ENCODE data around the gene SRSF8. TPM values are rescaled to one million over a fixed set of nuclear protein-coding genes. Genes with fewer than 3 reads are reported as not detected.

SRSF8 gene
- polyA plus RNA-seq, 1 of the 3 experiments (the other 2 are of a cell fraction) = 25.4 TPM

DNA sequence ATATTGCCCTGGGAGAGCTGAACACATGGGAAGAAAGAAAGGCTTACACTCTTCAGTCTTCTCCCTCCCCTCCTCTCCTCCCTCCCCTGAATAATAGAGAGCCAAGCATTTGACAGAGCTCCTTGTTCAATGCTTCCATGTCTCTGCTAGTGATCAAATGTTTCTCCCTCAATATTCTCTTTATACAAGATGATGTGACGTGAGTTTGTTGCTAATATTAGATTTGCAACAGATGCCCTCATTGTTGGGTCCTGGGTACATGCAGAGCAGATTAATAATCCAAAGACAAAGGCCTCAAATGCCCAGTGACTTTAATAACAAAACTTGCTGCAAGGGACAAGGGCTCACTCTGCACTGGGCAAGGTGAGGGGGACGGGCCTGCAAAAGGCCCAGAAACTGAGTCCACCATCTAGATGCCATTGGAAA, 15.9 kb downstream of the SRSF8 start (continued):
- TF ChIP-seq, protein P1, sequence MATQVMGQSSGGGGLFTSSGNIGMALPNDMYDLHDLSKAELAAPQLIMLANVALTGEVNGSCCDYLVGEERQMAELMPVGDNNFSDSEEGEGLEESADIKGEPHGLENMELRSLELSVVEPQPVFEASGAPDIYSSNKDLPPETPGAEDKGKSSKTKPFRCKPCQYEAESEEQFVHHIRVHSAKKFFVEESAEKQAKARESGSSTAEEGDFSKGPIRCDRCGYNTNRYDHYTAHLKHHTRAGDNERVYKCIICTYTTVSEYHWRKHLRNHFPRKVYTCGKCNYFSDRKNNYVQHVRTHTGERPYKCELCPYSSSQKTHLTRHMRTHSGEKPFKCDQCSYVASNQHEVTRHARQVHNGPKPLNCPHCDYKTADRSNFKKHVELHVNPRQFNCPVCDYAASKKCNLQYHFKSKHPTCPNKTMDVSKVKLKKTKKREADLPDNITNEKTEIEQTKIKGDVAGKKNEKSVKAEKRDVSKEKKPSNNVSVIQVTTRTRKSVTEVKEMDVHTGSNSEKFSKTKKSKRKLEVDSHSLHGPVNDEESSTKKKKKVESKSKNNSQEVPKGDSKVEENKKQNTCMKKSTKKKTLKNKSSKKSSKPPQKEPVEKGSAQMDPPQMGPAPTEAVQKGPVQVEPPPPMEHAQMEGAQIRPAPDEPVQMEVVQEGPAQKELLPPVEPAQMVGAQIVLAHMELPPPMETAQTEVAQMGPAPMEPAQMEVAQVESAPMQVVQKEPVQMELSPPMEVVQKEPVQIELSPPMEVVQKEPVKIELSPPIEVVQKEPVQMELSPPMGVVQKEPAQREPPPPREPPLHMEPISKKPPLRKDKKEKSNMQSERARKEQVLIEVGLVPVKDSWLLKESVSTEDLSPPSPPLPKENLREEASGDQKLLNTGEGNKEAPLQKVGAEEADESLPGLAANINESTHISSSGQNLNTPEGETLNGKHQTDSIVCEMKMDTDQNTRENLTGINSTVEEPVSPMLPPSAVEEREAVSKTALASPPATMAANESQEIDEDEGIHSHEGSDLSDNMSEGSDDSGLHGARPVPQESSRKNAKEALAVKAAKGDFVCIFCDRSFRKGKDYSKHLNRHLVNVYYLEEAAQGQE (IDR thresholded peaks at IDR 0.05; ENCODE audit: low read depth, low read length) = no peak
- no peak for TF ChIP-seq POLR2AphosphoS5 (IDR thresholded peaks at IDR 0.05; ENCODE audit: low read depth, low read length)
- TF ChIP-seq, protein P2, sequence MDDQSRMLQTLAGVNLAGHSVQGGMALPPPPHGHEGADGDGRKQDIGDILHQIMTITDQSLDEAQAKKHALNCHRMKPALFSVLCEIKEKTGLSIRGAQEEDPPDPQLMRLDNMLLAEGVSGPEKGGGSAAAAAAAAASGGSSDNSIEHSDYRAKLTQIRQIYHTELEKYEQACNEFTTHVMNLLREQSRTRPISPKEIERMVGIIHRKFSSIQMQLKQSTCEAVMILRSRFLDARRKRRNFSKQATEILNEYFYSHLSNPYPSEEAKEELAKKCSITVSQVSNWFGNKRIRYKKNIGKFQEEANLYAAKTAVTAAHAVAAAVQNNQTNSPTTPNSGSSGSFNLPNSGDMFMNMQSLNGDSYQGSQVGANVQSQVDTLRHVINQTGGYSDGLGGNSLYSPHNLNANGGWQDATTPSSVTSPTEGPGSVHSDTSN (IDR thresholded peaks at IDR 0.05) = no peak

DNA sequence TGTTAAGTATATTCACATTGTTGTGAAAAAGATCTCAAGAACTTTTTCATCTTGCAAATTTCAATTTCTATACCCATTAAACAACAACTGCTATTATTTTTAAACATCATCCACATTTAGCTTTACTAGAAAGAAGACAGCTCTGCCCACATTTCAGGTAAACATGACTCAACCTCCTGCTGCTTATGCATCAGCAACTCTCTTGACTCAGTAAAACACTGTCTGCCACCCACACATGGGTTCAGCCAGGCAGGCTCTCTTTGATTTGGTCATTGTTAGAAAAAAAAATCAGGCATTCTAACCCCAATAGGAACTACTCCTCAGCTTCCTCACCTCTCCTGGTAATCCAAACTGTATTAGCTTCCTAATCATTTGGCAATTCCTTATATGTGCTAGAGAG, 17.8 kb downstream of the SRSF8 start:
- Histone ChIP-seq H3F3A (replicated peaks; ENCODE audit: insufficient read depth) (no peaks in the 10 kb centered on the region), H3K4me2 (no peak overlapping the region), H2AFZ (ENCODE audit: low read depth) (no peak overlapping the region), H3K36me3 (replicated peaks in 1 of 2; ENCODE audit: control insufficient read depth in 1 of 2, insufficient read depth in 2 of 2, low read length in 1 of 2) (no peaks in the 10 kb centered on the region), H3K4me1 (ENCODE audit: control insufficient read depth in 1 of 2, insufficient read depth in 2 of 2, low read depth in 1 of 2, low read length in 1 of 2) (peaks cover 0 to 4% of the 10 kb centered on the region in 2 experiments; a peak in 1 of 4 replicates), H3K27ac (ENCODE audit: low read depth in 2 of 2, low read length in 1 of 2) (no peak overlapping the region), H3K79me2 (ENCODE audit: insufficient read depth) (no peaks in the 10 kb centered on the region), H3K9ac (no peak overlapping the region), H3K4me3 (ENCODE audit: low read depth in 2 of 2, low read length in 1 of 2) (no peak overlapping the region), H3K9me3 (no peaks in the 10 kb centered on the region), H4K20me1 (ENCODE audit: insufficient read depth) (no peaks in the 10 kb centered on the region), H3K27me3 (ENCODE audit: insufficient read depth) (no peaks in the 10 kb centered on the region), H3K9me2 (no peaks in the 10 kb centered on the region)
- CTCF ChIA-PET = interaction anchor here (1.4 kb wide), 1 partner anchor 16 kb away, joined by 5 read pairs; no protein-coding TSS in a partner anchor
- POLR2A ChIA-PET = no interaction called here
- no peak for DNase-seq
- TF ChIP-seq, protein P3, sequence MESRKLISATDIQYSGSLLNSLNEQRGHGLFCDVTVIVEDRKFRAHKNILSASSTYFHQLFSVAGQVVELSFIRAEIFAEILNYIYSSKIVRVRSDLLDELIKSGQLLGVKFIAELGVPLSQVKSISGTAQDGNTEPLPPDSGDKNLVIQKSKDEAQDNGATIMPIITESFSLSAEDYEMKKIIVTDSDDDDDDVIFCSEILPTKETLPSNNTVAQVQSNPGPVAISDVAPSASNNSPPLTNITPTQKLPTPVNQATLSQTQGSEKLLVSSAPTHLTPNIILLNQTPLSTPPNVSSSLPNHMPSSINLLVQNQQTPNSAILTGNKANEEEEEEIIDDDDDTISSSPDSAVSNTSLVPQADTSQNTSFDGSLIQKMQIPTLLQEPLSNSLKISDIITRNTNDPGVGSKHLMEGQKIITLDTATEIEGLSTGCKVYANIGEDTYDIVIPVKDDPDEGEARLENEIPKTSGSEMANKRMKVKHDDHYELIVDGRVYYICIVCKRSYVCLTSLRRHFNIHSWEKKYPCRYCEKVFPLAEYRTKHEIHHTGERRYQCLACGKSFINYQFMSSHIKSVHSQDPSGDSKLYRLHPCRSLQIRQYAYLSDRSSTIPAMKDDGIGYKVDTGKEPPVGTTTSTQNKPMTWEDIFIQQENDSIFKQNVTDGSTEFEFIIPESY (IDR thresholded peaks at IDR 0.05; ENCODE audit: borderline replicate concordance, low read depth) = no peak
- TF ChIP-seq RXRA (IDR thresholded peaks at IDR 0.05; ENCODE audit: borderline replicate concordance, low read depth) = no peak
- no peak for TF ChIP-seq POLR2AphosphoS5 (IDR thresholded peaks at IDR 0.05; ENCODE audit: low read depth, low read length)
- TF ChIP-seq CHD2 (IDR thresholded peaks at IDR 0.05; ENCODE audit: low read length, partially characterized antibody) = no peak
- TF ChIP-seq ELF1 (IDR thresholded peaks at IDR 0.05) = no peak
- no peak for TF ChIP-seq TAF1 (IDR thresholded peaks at IDR 0.05; ENCODE audit: borderline replicate concordance, low read depth, low read length)
- TF ChIP-seq, protein P1 (IDR thresholded peaks at IDR 0.05; ENCODE audit: low read depth, low read length) = no peak
- TF ChIP-seq, protein P4, sequence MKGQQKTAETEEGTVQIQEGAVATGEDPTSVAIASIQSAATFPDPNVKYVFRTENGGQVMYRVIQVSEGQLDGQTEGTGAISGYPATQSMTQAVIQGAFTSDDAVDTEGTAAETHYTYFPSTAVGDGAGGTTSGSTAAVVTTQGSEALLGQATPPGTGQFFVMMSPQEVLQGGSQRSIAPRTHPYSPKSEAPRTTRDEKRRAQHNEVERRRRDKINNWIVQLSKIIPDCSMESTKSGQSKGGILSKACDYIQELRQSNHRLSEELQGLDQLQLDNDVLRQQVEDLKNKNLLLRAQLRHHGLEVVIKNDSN (IDR thresholded peaks at IDR 0.05; ENCODE audit: borderline replicate concordance, low read depth) = no peak
- TF ChIP-seq, protein P2 (IDR thresholded peaks at IDR 0.05) = no peak
- no peak for TF ChIP-seq NRF1 (IDR thresholded peaks at IDR 0.05; ENCODE audit: low read depth, low read length)
- TF ChIP-seq EP300 (IDR thresholded peaks at IDR 0.05; ENCODE audit: borderline replicate concordance in 1 of 2, low read depth in 1 of 2, low read length in 1 of 2) = no peak
- no peak for TF ChIP-seq MXI1 (IDR thresholded peaks at IDR 0.05; ENCODE audit: low read depth, low read length)
- no peak for TF ChIP-seq GATA2 (CRISPR knock-in tag; IDR thresholded peaks at IDR 0.05)
- TF ChIP-seq RFX5 (IDR thresholded peaks at IDR 0.05; ENCODE audit: low read length) = no peak
- TF ChIP-seq RCOR1 (IDR thresholded peaks at IDR 0.05; ENCODE audit: low read length) = no peak
- no peak for TF ChIP-seq FOSL2 (IDR thresholded peaks at IDR 0.05; ENCODE audit: borderline replicate concordance, low read depth)
- TF ChIP-seq JUND (IDR thresholded peaks at IDR 0.05) = no peak
- TF ChIP-seq EZH2phosphoT487 (IDR thresholded peaks at IDR 0.05; ENCODE audit: borderline replicate concordance, low read depth) = no peak

All from SK-N-SH (cell line).